Esophagus muscularis mucosa (tissue), 4 donors: ENCODE data around the gene GABRR2. TPM values are rescaled to one million over a fixed set of nuclear protein-coding genes. Genes with fewer than 3 reads are reported as not detected.

Experiments
- DNase-seq: peaks from one replicate; pipeline ENCODE4 v3.0.0-alpha.2; 2017; ENCODE audit errors: extremely low spot score
- H3K27ac ChIP-seq, 4 donors: fragments of 200-600 bp; sonication (generic); replicated peaks in 1 of 4; 1 replicate in 3 of 4; 2 replicates in 1 of 4; pipeline ENCODE4 v1.5.1; 2016 to 2019; ENCODE audit warnings: mild to moderate bottlenecking in 1 of 4
- H3K27me3 ChIP-seq, 4 donors: fragments of 200-600 bp; sonication (generic); one replicate each; pipeline versions ENCODE4 v1.5.1 to v1.6.0; 2016 to 2019
- H3K36me3 ChIP-seq, 4 donors: fragments of 200-600 bp; sonication (generic); one replicate each; pipeline ENCODE4 v1.5.1; 2016 to 2019
- H3K4me1 ChIP-seq, 4 donors: fragments of 200-600 bp; sonication (generic); one replicate each; pipeline ENCODE4 v1.5.1; 2016 to 2019
- H3K4me3 ChIP-seq, 4 donors: fragments of 200-600 bp; sonication (generic); 1 replicate in 2 of 4; 2 replicates in 2 of 4; pipeline ENCODE4 v1.5.1; 2016 to 2019; ENCODE audit warnings: mild to moderate bottlenecking in 4 of 4, moderate library complexity in 1 of 4
- H3K9me3 ChIP-seq, 4 donors: fragments of 200-600 bp; sonication (generic); 1 replicate in 3 of 4; 2 replicates in 1 of 4; pipeline ENCODE4 v1.5.1; 2016 to 2019
- CTCF ChIP-seq, 3 experiments: fragments of 200-600 bp in 2 of 3; fragments of 450-650 bp in 1 of 3; sonication (generic) in 2 of 3; IDR thresholded peaks; one replicate each; pipeline ENCODE4 v1.5.1; 2017 to 2019; ENCODE audit warnings: antibody characterized with exemption in 3 of 3, mild to moderate bottlenecking in 2 of 3, moderate library complexity in 1 of 3
- EP300 ChIP-seq: sonication (generic); formaldehyde crosslinking; IDR thresholded peaks from one replicate; pipeline ENCODE4 v1.6.1; 2017; ENCODE audit warnings: antibody characterized with exemption
- POLR2A ChIP-seq: fragments of 450-650 bp; IDR thresholded peaks from one replicate; pipeline ENCODE4 v1.6.1; 2017; ENCODE audit warnings: antibody characterized with exemption, moderate library complexity, mild to moderate bottlenecking, low read depth
- POLR2AphosphoS5 ChIP-seq, 2 donors: sonication (generic); formaldehyde crosslinking; IDR thresholded peaks; one replicate each; pipeline ENCODE4 v1.6.1; 2017; ENCODE audit warnings: antibody characterized with exemption in 2 of 2
- WGBS: methylation state at CpG from one replicate; pipeline ENCODE4 v1.1.5; 2018; 5-methylcytosine and 5-hydroxymethylcytosine counted together
- intact Hi-C: fragments of 100-400 bp; cut with DNase I; formaldehyde crosslinking; loops from one replicate; pipeline ENCODE4 v1.15.1; 2023
- total RNA-seq, 4 donors: library from RNA; depleted of rRNA; stranded (reverse); fragments of >200 nt; gene quantifications; one replicate each; pipeline versions ENCODE4 v1.1.0 to v1.2.1, GENCODE V29; 2016

GABRR2 gene
- total RNA-seq, 4 donors from 2014 or later: 0.33 to 0.46 (median 0.45) TPM; not detected in 1

- Histone ChIP-seq H3K4me1 (peaks cover 0 to 5% (median 0%) of the 10 kb centered on the region in 4 donors), H3K4me3 (no peak overlapping the region), H3K36me3 (no peaks in the 10 kb centered on the region), H3K27me3 (no peaks in the 10 kb centered on the region), H3K27ac (no peak overlapping the region), H3K9me3 (no peaks in the 10 kb centered on the region)
- DNase-seq: no peak
- intact Hi-C loops: no loop called here
- TF ChIP-seq POLR2A (no peak), POLR2AphosphoS5 (IDR thresholded peaks at IDR 0.05) (no peak), EP300 (no peak)
- 87% methylated on average over 6 of the region's 7 CpGs for WGBS
Measured at GRCh38 chr6:89268776-89269175, 46.3 kb downstream of the GABRR2 start.

GRCh38 chr6:89267918-89268317 lies 47.2 kb downstream of the GABRR2 start:
- TF ChIP-seq POLR2AphosphoS5 (IDR thresholded peaks at IDR 0.05) (no peak), POLR2A (no peak), EP300 (no peak), CTCF (IDR thresholded peaks at IDR 0.05) (no peak)
- intact Hi-C loops: no loop called here
- H3K4me1 ChIP-seq: peaks cover 0 to 5% (median 0%) of the 10 kb centered on the region in 4 donors
- H3K9me3 ChIP-seq: no peaks in the 10 kb centered on the region
- no peak overlapping the region for H3K4me3 ChIP-seq
- no peak overlapping the region for H3K27ac ChIP-seq
- no peak for DNase-seq
- H3K36me3 ChIP-seq: no peaks in the 10 kb centered on the region
- H3K27me3 ChIP-seq: no peaks in the 10 kb centered on the region
- WGBS: 87% methylated on average over 4 of the region's 4 CpGs

GRCh38 chr6:89264296-89264695 lies 50.8 kb downstream of the GABRR2 start:
- Histone ChIP-seq H3K9me3 (no peaks in the 10 kb centered on the region), H3K27me3 (no peaks in the 10 kb centered on the region), H3K27ac (no peak overlapping the region), H3K4me1 (peaks cover 0 to 6% (median 0%) of the 10 kb centered on the region in 4 donors), H3K36me3 (no peaks in the 10 kb centered on the region), H3K4me3 (no peak overlapping the region)
- WGBS: 96% methylated on average over 17 of the region's 20 CpGs
- no peak for DNase-seq
- TF ChIP-seq CTCF (IDR thresholded peaks at IDR 0.05) (no peak), POLR2A (no peak), EP300 (no peak), POLR2AphosphoS5 (IDR thresholded peaks at IDR 0.05) (no peak)
- intact Hi-C loops: no loop called here

GRCh38 chr6:89260832-89261231 lies 54.3 kb downstream of the GABRR2 start:
- intact Hi-C loops: no loop called here
- Histone ChIP-seq H3K4me3 (no peak overlapping the region), H3K9me3 (no peaks in the 10 kb centered on the region), H3K4me1 (peaks cover 0 to 6% (median 0%) of the 10 kb centered on the region in 4 donors), H3K27ac (no peak overlapping the region), H3K27me3 (no peaks in the 10 kb centered on the region), H3K36me3 (no peaks in the 10 kb centered on the region)
- DNase-seq: no peak
- TF ChIP-seq POLR2AphosphoS5 (IDR thresholded peaks at IDR 0.05): no peak
- no peak for TF ChIP-seq EP300
- TF ChIP-seq CTCF (IDR thresholded peaks at IDR 0.05): no peak
- TF ChIP-seq POLR2A: no peak
- WGBS: 54% methylated on average over 5 of the region's 5 CpGs

GRCh38 chr6:89260310-89260709 lies 54.8 kb downstream of the GABRR2 start:
- H3K27ac ChIP-seq: no peak overlapping the region
- WGBS: 60% methylated on average over 1 of the region's 4 CpGs
- no peaks in the 10 kb centered on the region for H3K9me3 ChIP-seq
- no peak overlapping the region for H3K4me3 ChIP-seq
- H3K4me1 ChIP-seq: peaks cover 0 to 6% (median 0%) of the 10 kb centered on the region in 4 donors
- intact Hi-C loops: no loop called here
- TF ChIP-seq EP300 (no peak), POLR2AphosphoS5 (IDR thresholded peaks at IDR 0.05) (no peak), CTCF (IDR thresholded peaks at IDR 0.05) (no peak), POLR2A (no peak)
- peak; percentile 14 for DNase-seq
- H3K27me3 ChIP-seq: no peaks in the 10 kb centered on the region
- no peaks in the 10 kb centered on the region for H3K36me3 ChIP-seq
